ENCODE measurements around the gene MEGF8. TPM values are rescaled to one million over a fixed set of nuclear protein-coding genes. Genes with fewer than 3 reads are reported as not detected.

Gene MEGF8
- total RNA-seq, 4 donors from 2014 or later, result 12.5 to 150 (median 35.7) TPM

GRCh38 chr19:42294471-42295137 is 30.8 kb upstream of the MEGF8 start:
- WGBS, 2 donors, result 89 to 91% methylated on average over 18 to 21 of the region's 24 CpGs
- no peaks in the 10 kb centered on the region for H3K9me3 ChIP-seq
- TF ChIP-seq CTCF (IDR thresholded peaks at IDR 0.05) (no peak), POLR2A (IDR thresholded peaks at IDR 0.05) (no peak)
- no peak for DNase-seq
- no peaks in the 10 kb centered on the region for H3K27me3 ChIP-seq
- no peak overlapping the region for H3K4me3 ChIP-seq (replicated peaks in 1 of 3)
- no peak overlapping the region for H3K27ac ChIP-seq
- intact Hi-C loops (cut with DNase I), result loop anchor here (5.0 kb wide), 2 partner anchors 47 to 162 kb away; partner anchors contain the start of gene POU2F2
- peaks cover 40 to 44% of the 10 kb centered on the region in 2 donors for H3K36me3 ChIP-seq
- no peaks in the 10 kb centered on the region for H3K4me1 ChIP-seq

GRCh38 chr19:42295342-42295741 is 30.1 kb upstream of the MEGF8 start:
- TF ChIP-seq POLR2A (IDR thresholded peaks at IDR 0.05), result no peak
- TF ChIP-seq CTCF (IDR thresholded peaks at IDR 0.05), result no peak
- H3K36me3 ChIP-seq, result peaks cover 33 to 36% of the 10 kb centered on the region in 2 donors
- H3K27me3 ChIP-seq, result no peaks in the 10 kb centered on the region
- H3K4me3 ChIP-seq (replicated peaks in 1 of 3), result no peak overlapping the region
- H3K4me1 ChIP-seq, result no peaks in the 10 kb centered on the region
- intact Hi-C loops (cut with DNase I), result loop anchor here (5.0 kb wide), 1 partner anchor 48 kb away; no protein-coding TSS in a partner anchor
- no peak overlapping the region for H3K27ac ChIP-seq
- 74 to 86% methylated on average over 5 of the region's 5 CpGs for WGBS, 2 donors
- H3K9me3 ChIP-seq, result no peaks in the 10 kb centered on the region
- no peak for DNase-seq

- TF ChIP-seq CTCF (IDR thresholded peaks at IDR 0.05), result peak; percentile 85 to 98 (median 90)
- no peak for TF ChIP-seq POLR2A (IDR thresholded peaks at IDR 0.05)
- Histone ChIP-seq H3K27me3 (no peaks in the 10 kb centered on the region), H3K27ac (no peak overlapping the region), H3K4me1 (no peaks in the 10 kb centered on the region), H3K36me3 (peaks cover 27 to 30% of the 10 kb centered on the region in 2 donors), H3K9me3 (no peaks in the 10 kb centered on the region), H3K4me3 (replicated peaks in 1 of 3) (no peak overlapping the region)
- 78 to 86% methylated on average over 5 of the region's 6 CpGs for WGBS, 2 donors
- DNase-seq, result peak; percentile 85 to 87
- intact Hi-C loops (cut with DNase I), result loop anchor here (5.0 kb wide), 1 partner anchor 49 kb away; no protein-coding TSS in a partner anchor
Measured at GRCh38 chr19:42295831-42296525, 29.5 kb upstream of the MEGF8 start.

GRCh38 chr19:42297039-42297438 is 28.4 kb upstream of the MEGF8 start:
- no peak for DNase-seq
- intact Hi-C loops (cut with DNase I), result loop anchor here (5.0 kb wide), 1 partner anchor 50 kb away; no protein-coding TSS in a partner anchor
- 89 to 92% methylated on average over 13 to 15 of the region's 15 CpGs for WGBS, 2 donors

More at GRCh38 chr19:42297039-42297438, 28.4 kb upstream of the MEGF8 start:
- Histone ChIP-seq H3K4me3 (replicated peaks in 1 of 3) (no peak overlapping the region), H3K4me1 (peaks cover 4 to 6% of the 10 kb centered on the region in 2 donors), H3K27ac (no peak overlapping the region), H3K9me3 (no peaks in the 10 kb centered on the region), H3K36me3 (peaks cover 17 to 20% of the 10 kb centered on the region in 2 donors), H3K27me3 (no peaks in the 10 kb centered on the region)
- TF ChIP-seq CTCF (IDR thresholded peaks at IDR 0.05) (no peak), POLR2A (IDR thresholded peaks at IDR 0.05) (no peak)
